Thyroid gland (tissue), 4 donors: ENCODE data around the gene CLASP1. TPM values are rescaled to one million over a fixed set of nuclear protein-coding genes. Genes with fewer than 3 reads are reported as not detected.
A peak's percentile ranks its signal among the peaks of the same experiment; 100 is the strongest.

Source experiments
- DNase-seq, 2 donors: peaks; one replicate each; pipeline ENCODE4 v3.0.0-alpha.2; 2019
- H3K27ac ChIP-seq, 3 donors: fragments of 200-600 bp; sonication (generic); 1 replicate in 2 of 3; 2 replicates in 1 of 3; pipeline ENCODE4 v1.5.1; 2016 to 2019; ENCODE audit warnings: mild to moderate bottlenecking in 1 of 3, moderate library complexity in 1 of 3
- H3K27me3 ChIP-seq: fragments of 200-600 bp; sonication (generic); one replicate; pipeline ENCODE4 v1.5.1; 2019
- H3K36me3 ChIP-seq, 2 donors: fragments of 200-600 bp; sonication (generic); one replicate each; pipeline ENCODE4 v1.5.1; 2016 to 2019
- H3K4me1 ChIP-seq, 2 donors: fragments of 200-600 bp; sonication (generic); one replicate each; pipeline ENCODE4 v1.5.1; 2017 to 2019
- H3K4me3 ChIP-seq, 3 donors: fragments of 200-600 bp; sonication (generic); replicated peaks in 1 of 3; 1 replicate in 2 of 3; 2 replicates in 1 of 3; pipeline ENCODE4 v1.5.1; 2016; ENCODE audit warnings: mild to moderate bottlenecking in 1 of 3
- H3K9me3 ChIP-seq: fragments of 200-600 bp; sonication (generic); one replicate; pipeline ENCODE4 v1.5.1; 2017
- CTCF ChIP-seq, 6 experiments: fragments of 200-600 bp in 3 of 6; fragments of 450-650 bp in 3 of 6; sonication (generic) in 3 of 6; IDR thresholded peaks; one replicate each; pipeline ENCODE4 v1.5.1; 2016 to 2019; ENCODE audit warnings: antibody characterized with exemption in 6 of 6, mild to moderate bottlenecking in 2 of 6, inconsistent platforms in 1 of 6, moderate library complexity in 1 of 6
- POLR2A ChIP-seq, 2 donors: fragments of 450-650 bp; IDR thresholded peaks; one replicate each; pipeline ENCODE4 v1.6.1; 2017; ENCODE audit warnings: antibody characterized with exemption in 2 of 2, mild to moderate bottlenecking in 2 of 2, moderate library complexity in 1 of 2
- WGBS, 2 donors: methylation state at CpG; one replicate each; pipeline ENCODE4 v1.1.5; 2017; 5-methylcytosine and 5-hydroxymethylcytosine counted together
- intact Hi-C: fragments of 100-400 bp; cut with DNase I; formaldehyde crosslinking; loops from one replicate; pipeline ENCODE4 v1.15.1; 2023
- total RNA-seq, 4 donors: library from RNA; depleted of rRNA; stranded (reverse); fragments of >200 nt; gene quantifications; one replicate each; pipeline ENCODE4 v1.2.3, GENCODE V29; 2016

Gene CLASP1
- total RNA-seq, 4 donors from 2014 or later = 69.3 to 110 (median 98.3) TPM

- H3K4me3 ChIP-seq = no peak overlapping the region
- WGBS, 2 donors = 93 to 94% methylated on average over 6 to 7 of the region's 7 CpGs
- intact Hi-C loops = loop anchor here (10.0 kb wide), 1 partner anchor 171 kb away; no protein-coding TSS in a partner anchor
- H3K36me3 ChIP-seq = no peaks in the 10 kb centered on the region
- DNase-seq = no peak
- no peaks in the 10 kb centered on the region for H3K9me3 ChIP-seq
- H3K4me1 ChIP-seq = peaks cover 0 to 4% of the 10 kb centered on the region in 2 donors
- no peaks in the 10 kb centered on the region for H3K27me3 ChIP-seq
- no peak overlapping the region for H3K27ac ChIP-seq
- TF ChIP-seq POLR2A (IDR thresholded peaks at IDR 0.05) = no peak
- no peak for TF ChIP-seq CTCF (IDR thresholded peaks at IDR 0.05)
Observed at GRCh38 chr2:121295911-121296650, 353.2 kb downstream of the CLASP1 start.

GRCh38 chr2:121294881-121295840 is 354.1 kb downstream of the CLASP1 start:
- H3K27ac ChIP-seq = no peak overlapping the region
- H3K4me1 ChIP-seq = peaks cover 0 to 4% of the 10 kb centered on the region in 2 donors
- no peak for DNase-seq
- H3K9me3 ChIP-seq = no peaks in the 10 kb centered on the region
- WGBS, 2 donors = 86 to 94% methylated on average over 6 to 9 of the region's 9 CpGs
- H3K36me3 ChIP-seq = no peaks in the 10 kb centered on the region
- TF ChIP-seq POLR2A (IDR thresholded peaks at IDR 0.05) = no peak
- TF ChIP-seq CTCF (IDR thresholded peaks at IDR 0.05) = no peak
- H3K27me3 ChIP-seq = no peaks in the 10 kb centered on the region
- H3K4me3 ChIP-seq = no peak overlapping the region
- intact Hi-C loops = loop anchor here (10.0 kb wide), 1 partner anchor 170 kb away; no protein-coding TSS in a partner anchor

- peak; percentile 70 to 72 for DNase-seq
- no peaks in the 10 kb centered on the region for H3K27me3 ChIP-seq
- intact Hi-C loops = loop anchor here (10.0 kb wide), 1 partner anchor 169 kb away; no protein-coding TSS in a partner anchor
- H3K4me3 ChIP-seq = no peak overlapping the region
- H3K9me3 ChIP-seq = no peaks in the 10 kb centered on the region
- no peak for TF ChIP-seq POLR2A (IDR thresholded peaks at IDR 0.05)
- no peak for TF ChIP-seq CTCF (IDR thresholded peaks at IDR 0.05)
- H3K36me3 ChIP-seq = no peaks in the 10 kb centered on the region
- 65 to 71% methylated on average over 14 of the region's 14 CpGs for WGBS, 2 donors
- H3K4me1 ChIP-seq = peaks cover 0 to 4% of the 10 kb centered on the region in 2 donors
- no peak overlapping the region for H3K27ac ChIP-seq
Observed at GRCh38 chr2:121293450-121294325, 355.6 kb downstream of the CLASP1 start.

GRCh38 chr2:121291251-121291580 is 358.0 kb downstream of the CLASP1 start:
- TF ChIP-seq CTCF (IDR thresholded peaks at IDR 0.05) (no peak), POLR2A (IDR thresholded peaks at IDR 0.05) (no peak)
- H3K36me3 ChIP-seq = no peaks in the 10 kb centered on the region
- intact Hi-C loops = loop anchor here (10.0 kb wide), 1 partner anchor 166 kb away; no protein-coding TSS in a partner anchor
- no peak overlapping the region for H3K4me3 ChIP-seq
- H3K4me1 ChIP-seq = peaks cover 0 to 4% of the 10 kb centered on the region in 2 donors
- H3K9me3 ChIP-seq = no peaks in the 10 kb centered on the region
- H3K27me3 ChIP-seq = no peaks in the 10 kb centered on the region
- H3K27ac ChIP-seq = no peak overlapping the region
- DNase-seq = no peak
- 92 to 96% methylated on average over 5 of the region's 5 CpGs for WGBS, 2 donors
